ENCODE results near the gene TESK1. TPM values are rescaled to one million over a fixed set of nuclear protein-coding genes. Genes with fewer than 3 reads are reported as not detected.

TESK1 gene
- total and polyA plus RNA-seq, 2 of the 8 experiments (the other 6 are each of a cell fraction or from before 2014, with no cell fraction given) = 13.5 to 13.9 TPM

- H3K14ac ChIP-seq (ENCODE audit: insufficient read length) = no peak overlapping the region
- POLR2A ChIA-PET (ENCODE audit: partially characterized antibody) = no interaction called here
- no peaks in the 10 kb centered on the region for H3K79me2 ChIP-seq (ENCODE audit: control insufficient read depth in 1 of 2, insufficient read depth in 2 of 2, low read length in 2 of 2)
- H3K4me2 ChIP-seq (ENCODE audit: insufficient read depth in 1 of 2, low read depth in 2 of 2, low read length in 2 of 2) = no peak overlapping the region
- no peak overlapping the region for H2AFZ ChIP-seq (ENCODE audit: low read length)
- H4K5ac ChIP-seq (ENCODE audit: insufficient read length, low read depth, low read length) = no peak overlapping the region
- TF ChIP-seq CBX5 (IDR thresholded peaks at IDR 0.05; ENCODE audit: low read depth, low read length) (no peak), SIN3A (conservative IDR thresholded peaks at IDR 0.05 in 1 of 2, IDR thresholded peaks at IDR 0.05 in 1 of 2; ENCODE audit: low read depth in 1 of 2, low read length in 2 of 2) (no peak), POU5F1 (IDR thresholded peaks at IDR 0.05; ENCODE audit: low read depth, low read length) (no peak), SP2 (IDR thresholded peaks at IDR 0.05; ENCODE audit: low read length) (no peak), TEAD4 (IDR thresholded peaks at IDR 0.05; ENCODE audit: low read depth, low read length) (no peak), JUN (IDR thresholded peaks at IDR 0.05; ENCODE audit: low read depth, low read length) (no peak), SUZ12 (IDR thresholded peaks at IDR 0.05; ENCODE audit: low read length) (no peak), RFX5 (IDR thresholded peaks at IDR 0.05; ENCODE audit: borderline replicate concordance, low read depth, low read length) (no peak), NRF1 (IDR thresholded peaks at IDR 0.05; ENCODE audit: low read depth, low read length) (no peak), TCF12 (IDR thresholded peaks at IDR 0.05; ENCODE audit: low read depth, low read length) (no peak)
- no peak overlapping the region for H3K56ac ChIP-seq (replicated peaks; ENCODE audit: insufficient read length, low read depth, low read length)
- peaks cover 0 to 7% (median 4%) of the 10 kb centered on the region in 4 experiments; a peak in 6 of 7 replicates for H3K4me1 ChIP-seq (replicated peaks in 1 of 4; ENCODE audit: control insufficient read depth in 3 of 4, insufficient read depth in 4 of 4, low read length in 3 of 4)
- no peak overlapping the region for H3K18ac ChIP-seq (ENCODE audit: extremely low read depth, low read length)
- H3K23ac ChIP-seq (ENCODE audit: insufficient read length) = no peak overlapping the region
- peak overlapping the region; percentile 16; the same call in 1 of the 2 replicates for H2AK5ac ChIP-seq (ENCODE audit: low read depth, low read length)
- H3K79me1 ChIP-seq (ENCODE audit: low read depth, low read length) = no peaks in the 10 kb centered on the region
- DNase-seq (ENCODE audit: low read depth in 1 of 2, low spot score in 2 of 2) (no peak), FAIRE-seq (no peak)
- H2BK120ac ChIP-seq (replicated peaks; ENCODE audit: low read depth, low read length) = no peak overlapping the region
- CTCF ChIA-PET (ENCODE audit: partially characterized antibody) = interaction anchor here (1.3 kb wide), 1 partner anchor 41 kb away, joined by 3 read pairs; no protein-coding TSS in a partner anchor
- H2BK20ac ChIP-seq (ENCODE audit: low read length) = no peak overlapping the region
- no peaks in the 10 kb centered on the region for H3K36me3 ChIP-seq (ENCODE audit: control insufficient read depth in 2 of 4, insufficient read depth in 4 of 4, low read length in 3 of 4)
- H3K9me3 ChIP-seq (ENCODE audit: insufficient read depth in 2 of 2, low read depth in 1 of 2, low read length in 1 of 2) = no peaks in the 10 kb centered on the region; a peak in 1 of 4 replicates
- no peak overlapping the region for H3K4ac ChIP-seq (replicated peaks; ENCODE audit: insufficient read length, low read depth, low read length)
- no peak overlapping the region for H4K91ac ChIP-seq (replicated peaks; ENCODE audit: insufficient read length, low read length)
- no peak overlapping the region for H3K9ac ChIP-seq (replicated peaks in 1 of 4; ENCODE audit: extremely low read depth in 1 of 4, low read depth in 3 of 4, low read length in 3 of 4)
- no peak overlapping the region for H2BK12ac ChIP-seq (ENCODE audit: low read depth, low read length)
- no peak overlapping the region for H3K4me3 ChIP-seq (ENCODE audit: extremely low read depth in 1 of 4, insufficient read depth in 2 of 4, low read depth in 3 of 4, low read length in 4 of 4)
- H3K23me2 ChIP-seq (ENCODE audit: low read depth, low read length) = no peaks in the 10 kb centered on the region
- H3K27ac ChIP-seq (ENCODE audit: low read depth, low read length) = no peak overlapping the region
- H2BK15ac ChIP-seq (ENCODE audit: low read length) = no peak overlapping the region
- no peak overlapping the region for H2BK5ac ChIP-seq (ENCODE audit: low read depth, low read length)
- 90% methylated on average over 4 of the region's 4 CpGs; no CpG with 5 or more reads in 1 of the 2 experiments for WGBS, 2 experiments (ENCODE audit: extremely low coverage in 1 of 2, insufficient coverage in 1 of 2, insufficient read length in 1 of 2, insufficient replicate concordance in 2 of 2, low coverage in 1 of 2, low lambda C conversion rate in 2 of 2, missing lambda C conversion rate in 1 of 2)
- H4K20me1 ChIP-seq (replicated peaks in 1 of 2; ENCODE audit: control insufficient read depth in 1 of 2, insufficient read depth in 2 of 2, low read length in 2 of 2) = no peaks in the 10 kb centered on the region
- H4K8ac ChIP-seq (ENCODE audit: extremely low read depth, insufficient read depth, low read length) = no peak overlapping the region
- H3K27me3 ChIP-seq (replicated peaks in 1 of 4; ENCODE audit: control insufficient read depth in 3 of 4, extremely low read depth in 1 of 4, insufficient read depth in 3 of 4, low read length in 3 of 4) = no peaks in the 10 kb centered on the region
Measured at GRCh38 chr9:35594471-35594870, 10.6 kb upstream of the TESK1 start.
